HepG2 (cell line): Measurements from ENCODE around the gene EPHA10. TPM values are rescaled to one million over a fixed set of nuclear protein-coding genes. Genes with fewer than 3 reads are reported as not detected.

Experiments
- ATAC-seq: fragments of 200-7000 bp; cut with Tn5 transposase; 3 replicates; pipeline ENCODE4 v1.9.1; 2020; ENCODE audit warnings: mild to moderate bottlenecking, moderate library complexity
- BruUV-seq: library from RNA; stranded (reverse); fragments of 400-500 nt; replicated peaks from 2 replicates; lab custom pipeline; 2021; lab: Mats Ljungman, UMichigan
- CTCF ChIA-PET: fragments of 300-600 bp; formaldehyde crosslinking; extraction: SDS; loops from one replicate; lab custom pipeline; 2021; ENCODE audit warnings: low total read pairs, inconsistent platforms, low intra/inter-chr PET ratio; lab: Yijun Ruan, JAX
- POLR2A ChIA-PET: fragments of 350-600 bp; sonication (Branson Sonifier 250); formaldehyde crosslinking; loops from one replicate; lab custom pipeline; 2020; ENCODE audit warnings: antibody characterized with exemption, inconsistent platforms; lab: Yijun Ruan, JAX
- DNase-seq: peaks from one replicate; pipeline ENCODE4 v3.0.0-alpha.2; 2015; ENCODE audit warnings: low spot score
- FAIRE-seq: peaks from 3 replicates; lab custom pipeline; 2011; peaks lifted over from hg19 to GRCh38; lab: Jason Lieb, UNC
- H2AFZ ChIP-seq: one replicate; pipeline ENCODE4 v1.6.1; 2011; ENCODE audit warnings: low read length, inconsistent platforms
- H3K27ac ChIP-seq: fragments of 300-600 bp; 3 replicates; pipeline ENCODE4 v1.8.0; 2011; ENCODE audit warnings: mixed run types, mild to moderate bottlenecking, mixed read lengths, low read length, inconsistent platforms; ENCODE audit not compliant: insufficient read depth; ENCODE audit errors: extremely low read length
- H3K27me3 ChIP-seq, 2 experiments: fragments of 200-600 bp in 1 of 2; 2 replicates in 1 of 2; 3 replicates in 1 of 2; pipeline versions ENCODE4 v1.6.0 to v1.8.0; 2011; ENCODE audit warnings: low read length in 2 of 2, mild to moderate bottlenecking in 2 of 2, moderate library complexity in 2 of 2, inconsistent platforms in 1 of 2; ENCODE audit not compliant: insufficient read depth in 2 of 2, control insufficient read depth in 1 of 2
- H3K36me3 ChIP-seq, 2 experiments: fragments of 200-600 bp in 1 of 2; replicated peaks in 1 of 2; 2 replicates in 1 of 2; 3 replicates in 1 of 2; pipeline versions ENCODE4 v1.5.1 to v1.8.0; 2011; ENCODE audit warnings: low read length in 2 of 2, inconsistent platforms in 1 of 2; ENCODE audit not compliant: insufficient read depth in 2 of 2, control insufficient read depth in 1 of 2
- H3K4me1 ChIP-seq: 2 replicates; pipeline ENCODE4 v1.5.1; 2012; ENCODE audit warnings: low read length, inconsistent platforms; ENCODE audit not compliant: insufficient read depth
- H3K4me2 ChIP-seq: 2 replicates; pipeline ENCODE4 v1.6.0; 2011; ENCODE audit warnings: low read depth, low read length, inconsistent platforms
- H3K4me3 ChIP-seq, 3 experiments: fragments of 200-600 bp in 1 of 3; sonication (generic), shearing (Covaris generic) in 1 of 3; replicated peaks in 1 of 3; 2 replicates each; pipeline ENCODE4 v1.5.1; 2011 to 2016; ENCODE audit warnings: low read length in 3 of 3, inconsistent platforms in 2 of 3, low read depth in 2 of 3, mild to moderate bottlenecking in 2 of 3, control low read depth in 1 of 3, mixed read lengths in 1 of 3; ENCODE audit not compliant: insufficient read depth in 1 of 3
- H3K79me2 ChIP-seq: one replicate; pipeline ENCODE4 v1.6.1; 2011; ENCODE audit warnings: low read length, inconsistent platforms; ENCODE audit not compliant: insufficient read depth
- H3K9ac ChIP-seq: 2 replicates; pipeline ENCODE4 v1.6.0; 2011; ENCODE audit warnings: mild to moderate bottlenecking, low read depth, low read length, inconsistent platforms; ENCODE audit not compliant: insufficient read depth
- H3K9me3 ChIP-seq: 2 replicates; pipeline ENCODE4 v1.5.1; 2012; ENCODE audit warnings: mild to moderate bottlenecking, low read length
- H4K20me1 ChIP-seq: 2 replicates; pipeline ENCODE4 v1.6.0; 2011; ENCODE audit warnings: inconsistent platforms, mild to moderate bottlenecking, low read length, moderate library complexity; ENCODE audit not compliant: insufficient read depth
- HNF4A ChIP-seq: sonication (generic); formaldehyde crosslinking; IDR thresholded peaks from 2 replicates; pipeline ENCODE4 v1.4.0; 2020; ENCODE audit warnings: missing genetic modification reagents
- POLR2AphosphoS5 ChIP-seq: IDR thresholded peaks from 2 replicates; pipeline ENCODE4 v1.6.1; 2012; ENCODE audit warnings: low read depth, low read length
- SMARCE1 ChIP-seq: fragments of 450-650 bp; IDR thresholded peaks from 2 replicates; pipeline ENCODE4 v1.6.1; 2017; ENCODE audit warnings: borderline replicate concordance
- TARDBP ChIP-seq: sonication (generic); formaldehyde crosslinking; IDR thresholded peaks from 2 replicates; pipeline ENCODE4 v1.8.0; 2022; ENCODE audit warnings: mild to moderate bottlenecking, missing genetic modification reagents
- ZBTB44 ChIP-seq: sonication (generic); formaldehyde crosslinking; IDR thresholded peaks from 2 replicates; pipeline ENCODE4 v1.4.0; 2020; ENCODE audit warnings: missing genetic modification reagents
- ZNF160 ChIP-seq: sonication (generic); formaldehyde crosslinking; IDR thresholded peaks from 2 replicates; pipeline ENCODE4 v1.8.0; 2022; ENCODE audit warnings: mild to moderate bottlenecking, inconsistent platforms, missing genetic modification reagents
- ZNF3 ChIP-seq: IDR thresholded peaks from 2 replicates; pipeline ENCODE4 v1.7.0; 2017; ENCODE audit warnings: inconsistent platforms
- ZNF431 ChIP-seq: sonication (generic); formaldehyde crosslinking; IDR thresholded peaks from 2 replicates; pipeline ENCODE4 v1.9.0; 2022; ENCODE audit warnings: missing genetic modification reagents, low read depth, mild to moderate bottlenecking, borderline replicate concordance
- ZNF460 ChIP-seq: sonication (generic); formaldehyde crosslinking; IDR thresholded peaks from 2 replicates; pipeline ENCODE4 v1.5.1; 2020; ENCODE audit warnings: missing genetic modification reagents, mild to moderate bottlenecking, borderline replicate concordance
- WGBS: methylation state at CpG from one replicate; pipeline ENCODE4 v1.1.6; 2017; ENCODE audit warnings: low lambda C conversion rate; 5-methylcytosine and 5-hydroxymethylcytosine counted together
- in situ Hi-C: cut with HindIII; loops from 2 replicates; pipeline ENCODE4 v1.10.0; 2017; ENCODE audit warnings: low pct_unique_long_range_greater_than_20kb; ENCODE audit not compliant: extremely low pct_ligation_motif_present
- intact Hi-C: fragments of 100-400 bp; cut with micrococcal nuclease; formaldehyde crosslinking; loops from one replicate; pipeline ENCODE4 v1.10.0; 2022; ENCODE audit not compliant: unreplicated experiment
- polyA plus RNA-seq, 8 experiments: library from polyadenylated mRNA; depleted of rRNA in 3 of 8; stranded (reverse) in 7 of 8; unstranded in 1 of 8; fragments of >200 nt; fragmentation: Illumina TruSeq in 4 of 8; extraction: Trizol in 4 of 8; gene quantifications; 2 replicates each; pipeline versions ENCODE4 v1.2.1 to v1.2.3, GENCODE V29; 2011 to 2016; ENCODE audit warnings: low read depth in 4 of 8, missing spikeins in 1 of 8, mixed read lengths in 1 of 8; ENCODE audit not compliant: insufficient read depth in 1 of 8
- total RNA-seq, 5 experiments: library from RNA; depleted of rRNA; stranded (reverse); fragments of >200 nt; fragmentation: Illumina TruSeq; extraction: Trizol; gene quantifications; 2 replicates each; pipeline ENCODE4 v1.2.3, GENCODE V29; 2016; ENCODE audit warnings: low read depth in 1 of 5
- TF ChIP-seq, protein P1 (sequence below): sonication (generic); formaldehyde crosslinking; IDR thresholded peaks from 2 replicates; pipeline ENCODE4 v1.4.0; 2020; ENCODE audit warnings: missing genetic modification reagents, borderline replicate concordance

The EPHA10 gene
- total and polyA plus RNA-seq, 2 of the 13 experiments (the other 11 are each of a cell fraction or from before 2014, with no cell fraction given), result 0.11 to 0.58 TPM

- peak; percentile 80 for ATAC-seq
- CTCF ChIA-PET, result no interaction called here
- Histone ChIP-seq H3K79me2 (peaks cover 7% of the 10 kb centered on the region), H4K20me1 (no peaks in the 10 kb centered on the region; the same call in 1 of the 2 replicates), H3K4me1 (peaks cover 24% of the 10 kb centered on the region), H3K4me3 (peak within 1 kb of the TSS; percentile 74 to 81 (median 78)), H3K27me3 (peaks cover 0 to 9% of the 10 kb centered on the region in 2 experiments; a peak in 3 of 5 replicates), H2AFZ (no peak within 1 kb of the TSS), H3K9me3 (no peaks in the 10 kb centered on the region), H3K27ac (peak within 1 kb of the TSS; percentile 63), H3K9ac (peak within 1 kb of the TSS; percentile 80), H3K36me3 (peaks cover 5 to 20% of the 10 kb centered on the region in 2 experiments; a peak in 4 of 5 replicates), H3K4me2 (peak within 1 kb of the TSS; percentile 77)
- no peak for FAIRE-seq
- intact Hi-C loops (loop anchor here (10.0 kb wide), 1 partner anchor 69 kb away; no protein-coding TSS in a partner anchor), in situ Hi-C loops (no loop called here)
- no TSS peak for BruUV-seq
- POLR2A ChIA-PET, result interaction anchor here (1.0 to 1.4 kb wide), 3 partner anchors 13 to 16 kb away, joined by 3 to 9 read pairs (median 4); partner anchors contain the start of genes C1orf122 and YRDC
- WGBS, result no CpG with 5 or more reads among the region's 82 CpGs
- no peak for DNase-seq
- TF ChIP-seq ZNF3 (CRISPR knock-in tag), result no peak
- TF ChIP-seq ZBTB44 (CRISPR knock-in tag), result 0 out of 2 replicates have a peak, but pooled peaks have one; percentile 32
- 0 out of 2 replicates have a peak, but pooled peaks have one; percentile 11 for TF ChIP-seq TARDBP
- TF ChIP-seq HNF4A (CRISPR knock-in tag), result no peak
- peak; percentile 53; the same call in 1 of the 2 replicates for TF ChIP-seq ZNF431
- TF ChIP-seq ZNF160 (CRISPR knock-in tag), result 0 out of 2 replicates have a peak, but pooled peaks have one; percentile 55
- 0 out of 2 replicates have a peak, but pooled peaks have one; percentile 26 for TF ChIP-seq POLR2AphosphoS5
- TF ChIP-seq SMARCE1, result no peak
- TF ChIP-seq ZNF460 (CRISPR knock-in tag), result no peak
- TF ChIP-seq, protein P1, sequence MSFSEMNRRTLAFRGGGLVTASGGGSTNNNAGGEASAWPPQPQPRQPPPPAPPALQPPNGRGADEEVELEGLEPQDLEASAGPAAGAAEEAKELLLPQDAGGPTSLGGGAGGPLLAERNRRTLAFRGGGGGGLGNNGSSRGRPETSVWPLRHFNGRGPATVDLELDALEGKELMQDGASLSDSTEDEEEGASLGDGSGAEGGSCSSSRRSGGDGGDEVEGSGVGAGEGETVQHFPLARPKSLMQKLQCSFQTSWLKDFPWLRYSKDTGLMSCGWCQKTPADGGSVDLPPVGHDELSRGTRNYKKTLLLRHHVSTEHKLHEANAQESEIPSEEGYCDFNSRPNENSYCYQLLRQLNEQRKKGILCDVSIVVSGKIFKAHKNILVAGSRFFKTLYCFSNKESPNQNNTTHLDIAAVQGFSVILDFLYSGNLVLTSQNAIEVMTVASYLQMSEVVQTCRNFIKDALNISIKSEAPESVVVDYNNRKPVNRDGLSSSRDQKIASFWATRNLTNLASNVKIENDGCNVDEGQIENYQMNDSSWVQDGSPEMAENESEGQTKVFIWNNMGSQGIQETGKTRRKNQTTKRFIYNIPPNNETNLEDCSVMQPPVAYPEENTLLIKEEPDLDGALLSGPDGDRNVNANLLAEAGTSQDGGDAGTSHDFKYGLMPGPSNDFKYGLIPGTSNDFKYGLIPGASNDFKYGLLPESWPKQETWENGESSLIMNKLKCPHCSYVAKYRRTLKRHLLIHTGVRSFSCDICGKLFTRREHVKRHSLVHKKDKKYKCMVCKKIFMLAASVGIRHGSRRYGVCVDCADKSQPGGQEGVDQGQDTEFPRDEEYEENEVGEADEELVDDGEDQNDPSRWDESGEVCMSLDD (CRISPR knock-in tag), result 0 out of 2 replicates have a peak, but pooled peaks have one; percentile 40
Measured at GRCh38 chr1:37793773-37794371, 29.0 kb upstream of the EPHA10 start, which contains the start of gene MANEAL. Gene MANEAL (plus strand): TSS chr1:37793847. CDS start chr1:37794183, 336 bp downstream.
